Liver (tissue), 9 donors: ENCODE measurements around the gene KRT86. TPM values are rescaled to one million over a fixed set of nuclear protein-coding genes. Genes with fewer than 3 reads are reported as not detected.

Experiments
- DNase-seq: peaks from one replicate; pipeline ENCODE4 v3.0.0-alpha.2; 2017; ENCODE audit warnings: low spot score
- H3K27ac ChIP-seq, 2 donors: one replicate each; pipeline ENCODE4 v1.7.0; 2013; ENCODE audit warnings: inconsistent platforms in 2 of 2, low read length in 2 of 2, control low read depth in 1 of 2, low read depth in 1 of 2, mild to moderate bottlenecking in 1 of 2
- H3K27me3 ChIP-seq, 4 donors: one replicate each; pipeline versions ENCODE4 v1.6.1 to v1.7.0; 2013; ENCODE audit warnings: low read length in 3 of 4, inconsistent platforms in 1 of 4, mild to moderate bottlenecking in 1 of 4, moderate library complexity in 1 of 4; ENCODE audit not compliant: control insufficient read depth in 4 of 4, insufficient read depth in 4 of 4
- H3K36me3 ChIP-seq, 4 donors: one replicate each; pipeline versions ENCODE4 v1.6.1 to v1.7.0; 2013; ENCODE audit warnings: low read length in 3 of 4, mild to moderate bottlenecking in 3 of 4, low read depth in 1 of 4, moderate library complexity in 1 of 4; ENCODE audit not compliant: control insufficient read depth in 4 of 4, insufficient read depth in 3 of 4
- H3K4me1 ChIP-seq, 4 donors: one replicate each; pipeline versions ENCODE4 v1.6.1 to v1.7.0; 2013; ENCODE audit warnings: low read length in 3 of 4, mild to moderate bottlenecking in 3 of 4, moderate library complexity in 1 of 4; ENCODE audit not compliant: control insufficient read depth in 4 of 4, insufficient read depth in 4 of 4
- H3K4me3 ChIP-seq, 3 donors: one replicate each; pipeline versions ENCODE4 v1.6.1 to v1.7.0; 2013; ENCODE audit warnings: low read length in 3 of 3, control low read depth in 1 of 3, low read depth in 1 of 3, mild to moderate bottlenecking in 1 of 3
- H3K9ac ChIP-seq, 2 donors: one replicate each; pipeline ENCODE4 v1.7.0; 2013; ENCODE audit warnings: low read length in 2 of 2, mild to moderate bottlenecking in 2 of 2, moderate library complexity in 2 of 2, control low read depth in 1 of 2, low read depth in 1 of 2
- H3K9me3 ChIP-seq, 4 donors: one replicate each; pipeline versions ENCODE4 v1.6.1 to v1.7.0; 2013; ENCODE audit warnings: low read length in 3 of 4; ENCODE audit not compliant: control insufficient read depth in 4 of 4
- EGR1 ChIP-seq, 2 donors: IDR thresholded peaks; 2 replicates each; pipeline ENCODE4 v1.6.1; 2016 to 2018; ENCODE audit warnings: antibody characterized with exemption in 2 of 2, low read depth in 2 of 2
- FOXA1 ChIP-seq: IDR thresholded peaks from 2 replicates; pipeline ENCODE4 v1.6.1; 2016; ENCODE audit warnings: antibody characterized with exemption
- FOXA2 ChIP-seq: IDR thresholded peaks from 2 replicates; pipeline ENCODE4 v1.6.1; 2016; ENCODE audit warnings: antibody characterized with exemption
- GABPA ChIP-seq, 2 donors: IDR thresholded peaks in 1 of 2; conservative IDR thresholded peaks in 1 of 2; 2 replicates each; pipeline ENCODE4 v1.6.1; 2016; ENCODE audit warnings: antibody characterized with exemption in 2 of 2, mild to moderate bottlenecking in 1 of 2, moderate library complexity in 1 of 2
- HNF4G ChIP-seq: IDR thresholded peaks from 2 replicates; pipeline ENCODE4 v1.6.1; 2016; ENCODE audit warnings: antibody characterized with exemption
- NR2F2 ChIP-seq: IDR thresholded peaks from 2 replicates; pipeline ENCODE4 v1.6.1; 2016; ENCODE audit warnings: antibody characterized with exemption
- RAD21 ChIP-seq, 2 donors: IDR thresholded peaks; 2 replicates each; pipeline ENCODE4 v1.6.1; 2016; ENCODE audit warnings: antibody characterized with exemption in 2 of 2, mild to moderate bottlenecking in 2 of 2
- RXRA ChIP-seq, 2 donors: IDR thresholded peaks; 2 replicates each; pipeline ENCODE4 v1.6.1; 2017 to 2018; ENCODE audit warnings: antibody characterized with exemption in 2 of 2, mild to moderate bottlenecking in 1 of 2
- SP1 ChIP-seq: IDR thresholded peaks from 2 replicates; pipeline ENCODE4 v1.6.1; 2018; ENCODE audit warnings: antibody characterized with exemption, mild to moderate bottlenecking
- TAF1 ChIP-seq: conservative IDR thresholded peaks from 2 replicates; pipeline ENCODE4 v1.6.1; 2016; ENCODE audit warnings: antibody characterized with exemption, mild to moderate bottlenecking
- YY1 ChIP-seq: IDR thresholded peaks from 2 replicates; pipeline ENCODE4 v1.6.1; 2016; ENCODE audit warnings: antibody characterized with exemption, mild to moderate bottlenecking
- ZBTB33 ChIP-seq: IDR thresholded peaks from 2 replicates; pipeline ENCODE4 v1.6.1; 2016; ENCODE audit warnings: antibody characterized with exemption
- WGBS: extraction: QIAGEN DNeasy Blood & Tissue Kit; methylation state at CpG from one replicate; pipeline ENCODE4 v1.1.7; 2013; 5-methylcytosine and 5-hydroxymethylcytosine counted together
- polyA plus RNA-seq, 2 donors: library from polyadenylated mRNA; stranded (reverse) in 1 of 2; unstranded in 1 of 2; fragments of 200-250 nt in 1 of 2; fragments of >200 nt in 1 of 2; fragmentation: Nextera tagmentation in 1 of 2; extraction: Ambion mirVana in 1 of 2; gene quantifications; one replicate each; pipeline versions ENCODE4 v1.2.1 to v1.2.3, GENCODE V29; 2013 to 2015
- total RNA-seq, 2 donors: library from RNA; depleted of rRNA; stranded (reverse); fragments of >200 nt; gene quantifications; one replicate each; pipeline ENCODE4 v1.2.3, GENCODE V29; 2014
- TF ChIP-seq, protein P1 (sequence below): IDR thresholded peaks from 2 replicates; pipeline ENCODE4 v1.6.1; 2016; ENCODE audit warnings: antibody characterized with exemption
- TF ChIP-seq, protein P2 (sequence below): IDR thresholded peaks from 2 replicates; pipeline ENCODE4 v1.6.1; 2016; ENCODE audit warnings: antibody characterized with exemption, mild to moderate bottlenecking
- donor health status: healthy.
- donor health status: healthy.
- donor health status: healthy.
- donor health status: healthy.
- donor health status: healthy.

The KRT86 gene
- total and polyA plus RNA-seq, 4 donors = 0.08 TPM; not detected in 3

- no peak overlapping the region for H3K9ac ChIP-seq
- no peaks in the 10 kb centered on the region for H3K36me3 ChIP-seq
- TF ChIP-seq GABPA (IDR thresholded peaks at IDR 0.05 in 1 of 2, conservative IDR thresholded peaks at IDR 0.05 in 1 of 2) = no peak
- TF ChIP-seq, protein P1, sequence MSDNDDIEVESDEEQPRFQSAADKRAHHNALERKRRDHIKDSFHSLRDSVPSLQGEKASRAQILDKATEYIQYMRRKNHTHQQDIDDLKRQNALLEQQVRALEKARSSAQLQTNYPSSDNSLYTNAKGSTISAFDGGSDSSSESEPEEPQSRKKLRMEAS = no peak
- TF ChIP-seq ZBTB33 = no peak
- no peak for TF ChIP-seq TAF1
- no peak for TF ChIP-seq RXRA (IDR thresholded peaks at IDR 0.05)
- TF ChIP-seq NR2F2 = no peak
- no peak for TF ChIP-seq FOXA2
- no peak for TF ChIP-seq HNF4G
- no peak for TF ChIP-seq EGR1 (IDR thresholded peaks at IDR 0.05; ENCODE audit: low read depth in 2 of 2)
- no peak for TF ChIP-seq SP1
- TF ChIP-seq FOXA1 = no peak
- peaks cover 0 to 5% (median 0%) of the 10 kb centered on the region in 4 donors for H3K4me1 ChIP-seq
- no peak for DNase-seq
- H3K27ac ChIP-seq = no peak overlapping the region
- H3K4me3 ChIP-seq = no peak overlapping the region
- WGBS = 85% methylated on average over 3 of the region's 3 CpGs
- H3K27me3 ChIP-seq = peaks cover 2 to 4% (median 3%) of the 10 kb centered on the region in 4 donors
- no peaks in the 10 kb centered on the region for H3K9me3 ChIP-seq
Observed at GRCh38 chr12:52262286-52262685, 12.2 kb upstream of the KRT86 start.

DNA sequence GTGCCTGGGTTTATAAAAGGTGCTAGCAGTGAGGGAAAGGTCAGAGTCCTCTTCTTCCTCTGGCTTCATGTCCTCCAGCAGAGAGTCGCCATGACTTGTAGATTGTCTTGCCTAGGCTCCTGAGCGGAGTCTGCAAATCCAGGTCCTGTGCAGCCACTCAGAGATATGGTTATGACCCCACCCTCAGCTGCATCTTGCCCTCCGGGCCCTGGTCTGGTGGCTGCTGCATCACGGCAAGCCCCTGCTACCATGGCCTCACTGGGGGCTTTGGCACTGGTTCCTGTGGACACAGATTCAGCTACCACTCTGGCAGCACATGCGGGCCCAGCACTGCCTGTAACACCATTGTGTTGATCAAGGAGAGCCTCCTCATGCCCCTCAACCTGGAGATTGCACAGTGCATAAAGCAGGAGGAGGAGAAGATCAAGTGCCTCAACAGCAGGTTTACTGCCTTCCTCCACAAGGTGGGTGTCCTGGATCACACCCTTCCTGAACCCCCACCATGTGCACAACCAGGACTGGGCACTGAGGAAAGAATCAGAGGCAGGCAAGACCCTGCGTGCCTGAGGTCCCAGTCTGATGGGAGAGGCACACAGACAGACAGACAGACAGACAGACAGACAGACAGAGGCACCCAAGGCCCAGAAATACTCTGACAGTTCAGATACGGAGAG lies 10.5 kb upstream of the KRT86 start:
- H3K27ac ChIP-seq = no peak overlapping the region
- H3K9me3 ChIP-seq = no peaks in the 10 kb centered on the region
- DNase-seq = no peak
- TF ChIP-seq, protein P1 = no peak
- TF ChIP-seq TAF1 (no peak), YY1 (no peak), RAD21 (IDR thresholded peaks at IDR 0.05) (no peak), FOXA1 (no peak), HNF4G (no peak)
- TF ChIP-seq, protein P2, sequence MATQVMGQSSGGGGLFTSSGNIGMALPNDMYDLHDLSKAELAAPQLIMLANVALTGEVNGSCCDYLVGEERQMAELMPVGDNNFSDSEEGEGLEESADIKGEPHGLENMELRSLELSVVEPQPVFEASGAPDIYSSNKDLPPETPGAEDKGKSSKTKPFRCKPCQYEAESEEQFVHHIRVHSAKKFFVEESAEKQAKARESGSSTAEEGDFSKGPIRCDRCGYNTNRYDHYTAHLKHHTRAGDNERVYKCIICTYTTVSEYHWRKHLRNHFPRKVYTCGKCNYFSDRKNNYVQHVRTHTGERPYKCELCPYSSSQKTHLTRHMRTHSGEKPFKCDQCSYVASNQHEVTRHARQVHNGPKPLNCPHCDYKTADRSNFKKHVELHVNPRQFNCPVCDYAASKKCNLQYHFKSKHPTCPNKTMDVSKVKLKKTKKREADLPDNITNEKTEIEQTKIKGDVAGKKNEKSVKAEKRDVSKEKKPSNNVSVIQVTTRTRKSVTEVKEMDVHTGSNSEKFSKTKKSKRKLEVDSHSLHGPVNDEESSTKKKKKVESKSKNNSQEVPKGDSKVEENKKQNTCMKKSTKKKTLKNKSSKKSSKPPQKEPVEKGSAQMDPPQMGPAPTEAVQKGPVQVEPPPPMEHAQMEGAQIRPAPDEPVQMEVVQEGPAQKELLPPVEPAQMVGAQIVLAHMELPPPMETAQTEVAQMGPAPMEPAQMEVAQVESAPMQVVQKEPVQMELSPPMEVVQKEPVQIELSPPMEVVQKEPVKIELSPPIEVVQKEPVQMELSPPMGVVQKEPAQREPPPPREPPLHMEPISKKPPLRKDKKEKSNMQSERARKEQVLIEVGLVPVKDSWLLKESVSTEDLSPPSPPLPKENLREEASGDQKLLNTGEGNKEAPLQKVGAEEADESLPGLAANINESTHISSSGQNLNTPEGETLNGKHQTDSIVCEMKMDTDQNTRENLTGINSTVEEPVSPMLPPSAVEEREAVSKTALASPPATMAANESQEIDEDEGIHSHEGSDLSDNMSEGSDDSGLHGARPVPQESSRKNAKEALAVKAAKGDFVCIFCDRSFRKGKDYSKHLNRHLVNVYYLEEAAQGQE = no peak
- no peaks in the 10 kb centered on the region for H3K36me3 ChIP-seq
- no peak overlapping the region for H3K9ac ChIP-seq
- peaks cover 0 to 1% (median 0%) of the 10 kb centered on the region in 4 donors for H3K27me3 ChIP-seq
- no peaks in the 10 kb centered on the region for H3K4me1 ChIP-seq
- WGBS = 93% methylated on average over 7 of the region's 7 CpGs
- H3K4me3 ChIP-seq = no peak overlapping the region
